HG02798 (cell line): ENCODE measurements around the gene GNAT2.
A peak's percentile ranks its signal among the peaks of the same experiment; 100 is the strongest.
"Not testable (repeated sequence)": the region's sequence is repeated elsewhere in the genome, so short reads cannot be mapped to it uniquely, and the experiment has no call there.

Source experiments
- ATAC-seq: cut with Tn5 transposase; IDR thresholded peaks from one replicate; pipeline ENCODE4 v1.9.1; 2021; ENCODE audit warnings: mild to moderate bottlenecking; ENCODE audit not compliant: unreplicated experiment, poor library complexity

GNAT2 gene

GRCh38 chr1:109619576-109620400 is at the start of gene GNAT2, which contains the start of gene AMPD2:
Gene GNAT2, minus strand, starts transcription at chr1:109619616. Its CDS starts 6,746 bp downstream, at chr1:109612870.
Gene AMPD2, plus strand, starts transcription at chr1:109619837. Its CDS starts 1,339 bp downstream, at chr1:109621176.
- ATAC-seq = peak; percentile 67

GRCh38 chr1:109668123-109668775 is 48.8 kb upstream of the GNAT2 start:
- no peak for ATAC-seq

GRCh38 chr1:109667452-109668122 is 48.2 kb upstream of the GNAT2 start, which contains the start of gene GSTM2:
Gene GSTM2, plus strand, starts transcription at chr1:109668057. Its CDS starts 59 bp downstream, at chr1:109668116.
- ATAC-seq = peak; percentile 96

- no peak for ATAC-seq
Observed at GRCh38 chr1:109664671-109665070, 45.3 kb upstream of the GNAT2 start.

GRCh38 chr1:109661391-109661790 is 42.0 kb upstream of the GNAT2 start:
- ATAC-seq = no peak

GRCh38 chr1:109660691-109661026 is 41.2 kb upstream of the GNAT2 start:
- ATAC-seq = not testable (repeated sequence)

GRCh38 chr1:109659997-109660690 is 40.7 kb upstream of the GNAT2 start:
- ATAC-seq = no peak

- no peak for ATAC-seq
Observed at GRCh38 chr1:109659145-109659544, 39.7 kb upstream of the GNAT2 start.

GRCh38 chr1:109658533-109659042 is 39.2 kb upstream of the GNAT2 start:
- ATAC-seq = no peak

- no peak for ATAC-seq
Observed at GRCh38 chr1:109657970-109658369, 38.6 kb upstream of the GNAT2 start.

- no peak for ATAC-seq
Observed at GRCh38 chr1:109657395-109657794, 38.0 kb upstream of the GNAT2 start.

GRCh38 chr1:109655615-109656519 is 36.5 kb upstream of the GNAT2 start, which contains the start of gene GSTM4:
Gene GSTM4, plus strand, starts transcription at chr1:109656099. Its CDS starts 291 bp downstream, at chr1:109656390.
- ATAC-seq = peak; percentile 89

- no peak for ATAC-seq
Observed at GRCh38 chr1:109654519-109654918, 35.1 kb upstream of the GNAT2 start.

- ATAC-seq = no peak
Observed at GRCh38 chr1:109653306-109653705, 33.9 kb upstream of the GNAT2 start.

- no peak for ATAC-seq
Observed at GRCh38 chr1:109652402-109652801, 33.0 kb upstream of the GNAT2 start.

GRCh38 chr1:109650609-109651008 is 31.2 kb upstream of the GNAT2 start:
- ATAC-seq = no peak

GRCh38 chr1:109649491-109649914 is 30.1 kb upstream of the GNAT2 start:
- ATAC-seq = no peak

- ATAC-seq = no peak
Observed at GRCh38 chr1:109644670-109645069, 25.3 kb upstream of the GNAT2 start.
